ENCODE data around the gene BBS4.
"Not testable (repeated sequence)": the region's sequence is repeated elsewhere in the genome, so short reads cannot be mapped to it uniquely, and the experiment has no call there.

DNA sequence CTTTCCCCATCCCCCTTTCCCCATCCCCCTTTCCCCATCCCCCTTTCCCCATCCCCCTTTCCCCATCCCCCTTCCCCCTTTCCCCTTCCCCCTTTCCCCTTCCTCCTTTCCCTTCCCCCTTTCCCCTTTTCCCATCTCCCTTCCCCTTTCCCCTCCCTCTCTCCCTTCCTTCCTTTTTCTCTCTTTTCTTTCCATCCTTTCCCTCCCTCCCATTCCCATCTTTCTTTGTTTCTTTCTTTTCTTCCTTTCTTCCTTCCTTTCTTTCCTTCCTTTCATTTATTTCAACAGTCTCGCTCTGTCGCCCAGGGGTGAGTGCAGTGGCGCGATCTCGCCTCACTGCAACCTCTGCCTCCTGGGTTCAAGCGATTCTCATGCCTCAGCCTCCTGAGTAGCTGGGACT lies 39.8 kb downstream of the BBS4 start:
- TF ChIP-seq EZH2 (IDR thresholded peaks at IDR 0.05; ENCODE audit: insufficient read depth, poor library complexity, severe bottlenecking); EZH2phosphoT487 (IDR thresholded peaks at IDR 0.05; ENCODE audit: insufficient read depth, low read depth): not testable (repeated sequence)
